HCT116 (cell line): ENCODE measurements around the gene EXOC6B.

Source experiments
- CBX3 ChIP-seq: IDR thresholded peaks from 2 replicates; pipeline ENCODE4 v1.6.1; 2012; ENCODE audit warnings: low read depth
- CEBPB ChIP-seq: IDR thresholded peaks from 2 replicates; pipeline ENCODE4 v1.6.1; 2012; ENCODE audit warnings: low read depth
- CTCF ChIP-seq, 3 experiments: fragments of 200-600 bp in 1 of 3; sonication (generic) in 1 of 3; IDR thresholded peaks in 2 of 3; conservative IDR thresholded peaks in 1 of 3; 2 replicates each; pipeline ENCODE4 v1.5.1; 2012 to 2017; ENCODE audit warnings: low read depth in 2 of 3, low read length in 2 of 3, antibody characterized with exemption in 1 of 3, borderline replicate concordance in 1 of 3, control low read depth in 1 of 3, mild to moderate bottlenecking in 1 of 3, mixed read lengths in 1 of 3, mixed run types in 1 of 3, moderate library complexity in 1 of 3; ENCODE audit not compliant: insufficient read depth in 1 of 3
- EGR1 ChIP-seq: IDR thresholded peaks from 2 replicates; pipeline ENCODE4 v1.6.1; 2012; ENCODE audit warnings: low read depth
- EZH2 ChIP-seq: fragments of 200-600 bp; sonication (generic); IDR thresholded peaks from 2 replicates; pipeline ENCODE4 v1.6.1; 2017; ENCODE audit warnings: antibody characterized with exemption, mixed run types
- JUND ChIP-seq: IDR thresholded peaks from 2 replicates; pipeline ENCODE4 v1.6.1; 2012
- POLR2A ChIP-seq: IDR thresholded peaks from 2 replicates; pipeline ENCODE4 v1.7.0; 2011; ENCODE audit warnings: borderline replicate concordance; ENCODE audit not compliant: insufficient read depth, insufficient read length; ENCODE audit errors: extremely low read depth
- POLR2AphosphoS5 ChIP-seq: IDR thresholded peaks from 2 replicates; pipeline ENCODE4 v1.6.1; 2011; ENCODE audit warnings: mild to moderate bottlenecking, low read depth, low read length, moderate library complexity
- RAD21 ChIP-seq: IDR thresholded peaks from 2 replicates; pipeline ENCODE4 v1.6.1; 2012; ENCODE audit warnings: low read depth, mild to moderate bottlenecking
- SIN3A ChIP-seq: IDR thresholded peaks from 2 replicates; pipeline ENCODE4 v1.6.1; 2012; ENCODE audit warnings: low read depth
- SP1 ChIP-seq: IDR thresholded peaks from 2 replicates; pipeline ENCODE4 v1.6.1; 2012; ENCODE audit warnings: low read depth
- ZBTB33 ChIP-seq: IDR thresholded peaks from 2 replicates; pipeline ENCODE4 v1.6.1; 2011; ENCODE audit warnings: mild to moderate bottlenecking, low read length, moderate library complexity; ENCODE audit not compliant: insufficient replicate concordance; ENCODE audit errors: extremely low read depth
- TF ChIP-seq, protein P1 (sequence below): IDR thresholded peaks from 2 replicates; pipeline ENCODE4 v1.6.1; 2012

DNA sequence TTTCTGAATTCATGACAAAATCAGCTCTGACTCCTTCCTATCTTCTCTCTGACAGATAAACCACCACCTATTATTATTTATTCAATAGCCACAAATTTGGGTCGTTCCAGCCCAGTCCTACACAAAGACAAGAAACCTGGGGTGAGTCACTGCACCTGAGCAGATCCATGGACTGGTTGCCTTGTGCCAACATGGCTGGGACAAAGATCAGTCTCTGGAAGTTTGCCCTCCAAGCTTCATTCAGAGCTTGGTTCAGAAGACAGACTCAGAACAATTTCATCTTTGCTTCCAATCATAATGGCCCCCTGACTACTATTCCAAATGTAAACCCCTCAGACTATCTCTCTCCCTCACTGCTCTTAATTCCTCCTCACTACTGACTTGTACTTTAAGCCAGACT lies 9.6 kb upstream of the EXOC6B start:
- no peak for TF ChIP-seq CTCF (IDR thresholded peaks at IDR 0.05 in 2 of 3, conservative IDR thresholded peaks at IDR 0.05 in 1 of 3; ENCODE audit: borderline replicate concordance in 1 of 3, insufficient read depth in 1 of 3, low read depth in 2 of 3, low read length in 2 of 3)
- no peak for TF ChIP-seq RAD21
- no peak for TF ChIP-seq CEBPB
- TF ChIP-seq ZBTB33: no peak
- TF ChIP-seq POLR2A: no peak
- no peak for TF ChIP-seq POLR2AphosphoS5
- TF ChIP-seq SIN3A: no peak
- no peak for TF ChIP-seq EZH2
- TF ChIP-seq EGR1: no peak
- TF ChIP-seq, protein P1, sequence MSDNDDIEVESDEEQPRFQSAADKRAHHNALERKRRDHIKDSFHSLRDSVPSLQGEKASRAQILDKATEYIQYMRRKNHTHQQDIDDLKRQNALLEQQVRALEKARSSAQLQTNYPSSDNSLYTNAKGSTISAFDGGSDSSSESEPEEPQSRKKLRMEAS: no peak
- TF ChIP-seq SP1: no peak
- no peak for TF ChIP-seq JUND
- TF ChIP-seq CBX3: no peak
